H9 (cell line): ENCODE data around the gene MOSMO. TPM values are rescaled to one million over a fixed set of nuclear protein-coding genes. Genes with fewer than 3 reads are reported as not detected.

Experiments used
- DNase-seq: peaks from one replicate; pipeline ENCODE4 v3.0.0-alpha.2; 2017
- H2AFZ ChIP-seq: one replicate; pipeline ENCODE4 v1.6.1; 2013; ENCODE audit warnings: mild to moderate bottlenecking, low read length, control low read depth, moderate library complexity
- H2AK5ac ChIP-seq: 2 replicates; pipeline ENCODE4 v1.6.1; 2013; ENCODE audit warnings: low read length, control low read depth, mixed read lengths; ENCODE audit not compliant: insufficient read length
- H2BK120ac ChIP-seq: one replicate; pipeline ENCODE4 v1.6.1; 2013; ENCODE audit warnings: low read depth, mild to moderate bottlenecking, low read length, control low read depth, inconsistent platforms; ENCODE audit not compliant: poor library complexity, severe bottlenecking
- H2BK12ac ChIP-seq: 2 replicates; pipeline ENCODE4 v1.6.1; 2013; ENCODE audit warnings: low read length, control low read depth, mixed read lengths, low read depth; ENCODE audit not compliant: insufficient read length
- H2BK15ac ChIP-seq: 2 replicates; pipeline ENCODE4 v1.6.1; 2013; ENCODE audit warnings: low read depth, low read length, control low read depth
- H2BK20ac ChIP-seq: one replicate; pipeline ENCODE4 v1.6.1; 2013; ENCODE audit warnings: low read depth, mild to moderate bottlenecking, low read length, control low read depth, inconsistent platforms; ENCODE audit not compliant: poor library complexity, severe bottlenecking
- H2BK5ac ChIP-seq: 2 replicates; pipeline ENCODE4 v1.6.1; 2013; ENCODE audit warnings: low read length, control low read depth, mixed read lengths; ENCODE audit not compliant: insufficient read length
- H3K14ac ChIP-seq: 2 replicates; pipeline ENCODE4 v1.6.1; 2013; ENCODE audit warnings: low read length, control low read depth; ENCODE audit not compliant: insufficient read depth
- H3K18ac ChIP-seq: 2 replicates; pipeline ENCODE4 v1.6.1; 2013; ENCODE audit warnings: low read depth, mild to moderate bottlenecking, mixed read lengths, low read length, control low read depth; ENCODE audit not compliant: insufficient read length
- H3K23ac ChIP-seq: 2 replicates; pipeline ENCODE4 v1.6.1; 2013; ENCODE audit warnings: low read length, control low read depth, mixed read lengths, low read depth; ENCODE audit not compliant: insufficient read length
- H3K23me2 ChIP-seq: 2 replicates; pipeline ENCODE4 v1.6.1; 2013; ENCODE audit warnings: low read depth, mild to moderate bottlenecking, mixed read lengths, low read length, control low read depth; ENCODE audit not compliant: insufficient read length, poor library complexity, severe bottlenecking
- H3K27ac ChIP-seq: 2 replicates; pipeline ENCODE4 v1.5.1; 2013; ENCODE audit warnings: low read length, control low read depth, mixed read lengths, low read depth; ENCODE audit not compliant: insufficient read length
- H3K27me3 ChIP-seq: 2 replicates; pipeline ENCODE4 v1.6.1; 2013; ENCODE audit warnings: low read length, control low read depth, inconsistent platforms; ENCODE audit not compliant: insufficient read depth
- H3K4ac ChIP-seq: 2 replicates; pipeline ENCODE4 v1.6.1; 2013; ENCODE audit warnings: low read depth, mild to moderate bottlenecking, control low read depth, inconsistent platforms, low read length, moderate library complexity
- H3K4me1 ChIP-seq: 2 replicates; pipeline ENCODE4 v1.6.1; 2013; ENCODE audit warnings: low read length, control low read depth, inconsistent platforms; ENCODE audit not compliant: insufficient read depth
- H3K4me2 ChIP-seq: 2 replicates; pipeline ENCODE4 v1.6.1; 2013; ENCODE audit warnings: low read length, control low read depth, mixed read lengths; ENCODE audit not compliant: insufficient read length, insufficient read depth
- H3K56ac ChIP-seq: 2 replicates; pipeline ENCODE4 v1.6.1; 2013; ENCODE audit warnings: low read depth, mild to moderate bottlenecking, mixed read lengths, low read length, control low read depth; ENCODE audit not compliant: insufficient read length
- H3K79me1 ChIP-seq: 2 replicates; pipeline ENCODE4 v1.6.1; 2013; ENCODE audit warnings: low read depth, mild to moderate bottlenecking, moderate library complexity, low read length, control low read depth, inconsistent platforms; ENCODE audit not compliant: insufficient read depth, poor library complexity, severe bottlenecking
- H3K79me2 ChIP-seq: 2 replicates; pipeline ENCODE4 v1.6.1; 2013; ENCODE audit warnings: low read length, control low read depth, inconsistent platforms; ENCODE audit not compliant: insufficient read depth
- H3K9ac ChIP-seq: 2 replicates; pipeline ENCODE4 v1.6.1; 2013; ENCODE audit warnings: low read length, control low read depth, mixed read lengths; ENCODE audit not compliant: insufficient read length; ENCODE audit errors: extremely low read depth
- H3K9me3 ChIP-seq: one replicate; pipeline ENCODE4 v1.6.1; 2013; ENCODE audit warnings: low read depth, low read length, inconsistent platforms; ENCODE audit not compliant: control insufficient read depth
- H3T11ph ChIP-seq: one replicate; pipeline ENCODE4 v1.6.1; 2013; ENCODE audit warnings: mild to moderate bottlenecking, low read length, control low read depth, inconsistent platforms
- H4K20me1 ChIP-seq: one replicate; pipeline ENCODE4 v1.6.1; 2013; ENCODE audit not compliant: control insufficient read depth, insufficient read length, insufficient read depth
- H4K5ac ChIP-seq: 2 replicates; pipeline ENCODE4 v1.6.1; 2013; ENCODE audit warnings: low read depth, mild to moderate bottlenecking, mixed read lengths, low read length, control low read depth; ENCODE audit not compliant: insufficient read length
- H4K8ac ChIP-seq: replicated peaks from 2 replicates; pipeline ENCODE4 v1.6.1; 2013; ENCODE audit warnings: low read length, control low read depth, mixed read lengths, low read depth; ENCODE audit not compliant: insufficient read length
- H4K91ac ChIP-seq: 2 replicates; pipeline ENCODE4 v1.6.1; 2013; ENCODE audit warnings: low read depth, mild to moderate bottlenecking, moderate library complexity, mixed read lengths, low read length, control low read depth; ENCODE audit not compliant: insufficient read length
- H3K27ac Mint-ChIP-seq, 3 experiments: 2 replicates in 2 of 3; 3 replicates in 1 of 3; pipeline ENCODE4 v1.8.0; 2020 to 2021; ENCODE audit warnings: mixed read lengths in 3 of 3, mild to moderate bottlenecking in 1 of 3, moderate library complexity in 1 of 3
- H3K27me3 Mint-ChIP-seq: 2 replicates; pipeline ENCODE4 v1.8.0; 2021; ENCODE audit warnings: low read depth, mild to moderate bottlenecking, moderate library complexity, mixed read lengths
- H3K36me3 Mint-ChIP-seq, 3 experiments: 2 replicates in 2 of 3; 3 replicates in 1 of 3; pipeline ENCODE4 v1.8.0; 2020 to 2021; ENCODE audit warnings: low read depth in 3 of 3, mixed read lengths in 3 of 3; ENCODE audit not compliant: insufficient read depth in 1 of 3
- H3K4me1 Mint-ChIP-seq, 2 experiments: 2 replicates each; pipeline ENCODE4 v1.8.0; 2020; ENCODE audit warnings: mixed read lengths in 2 of 2
- H3K4me3 Mint-ChIP-seq, 2 experiments: 2 replicates in 1 of 2; 3 replicates in 1 of 2; pipeline ENCODE4 v1.8.0; 2020 to 2021; ENCODE audit warnings: mild to moderate bottlenecking in 2 of 2, mixed read lengths in 2 of 2, moderate library complexity in 1 of 2
- H3K9me3 Mint-ChIP-seq, 2 experiments: 2 replicates in 1 of 2; 3 replicates in 1 of 2; pipeline ENCODE4 v1.8.0; 2020; ENCODE audit warnings: mild to moderate bottlenecking in 2 of 2, mixed read lengths in 2 of 2, moderate library complexity in 1 of 2
- WGBS: extraction: QIAGEN DNeasy Blood & Tissue Kit; methylation state at CpG from one replicate; pipeline ENCODE4 v1.1.7; 2013; ENCODE audit warnings: missing lambda C conversion rate, low lambda C conversion rate, mixed read lengths; ENCODE audit not compliant: insufficient read length; ENCODE audit errors: extremely low coverage; 5-methylcytosine and 5-hydroxymethylcytosine counted together
- total RNA-seq: library from RNA; stranded (reverse); gene quantifications from 2 replicates; pipeline ENCODE4 v1.2.1, GENCODE V29; 2021
- TF ChIP-seq, protein P1 (sequence below): fragments of 200-600 bp; sonication (generic); conservative IDR thresholded peaks from 3 replicates; pipeline ENCODE4 v1.8.0; 2021; ENCODE audit warnings: antibody characterized with exemption, mild to moderate bottlenecking

Gene MOSMO
- total RNA-seq, 1 experiment from 2014 or later, result 13.5 TPM

DNA sequence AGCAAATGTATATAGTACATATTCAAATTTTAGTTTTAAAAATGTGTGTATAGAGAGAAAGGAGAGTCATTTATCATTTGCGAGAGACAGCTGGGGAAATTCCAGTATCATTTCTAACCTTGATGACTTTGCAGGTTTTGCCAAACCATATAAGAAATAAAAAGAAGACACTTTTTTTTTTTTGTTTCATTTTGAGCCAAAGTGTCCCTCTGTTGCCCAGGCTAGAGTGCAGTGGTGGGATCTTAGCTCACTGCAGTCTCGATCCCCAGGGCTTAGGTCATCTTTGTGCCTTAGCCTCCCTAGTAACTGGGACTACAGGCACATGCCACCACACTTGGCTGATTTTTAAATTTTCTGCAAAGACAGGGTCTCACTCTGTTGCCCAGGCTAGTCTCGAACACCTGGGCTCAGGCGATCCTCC, 46.0 kb downstream of the MOSMO start:
- Histone ChIP-seq H2BK20ac (no peak overlapping the region), H3K23me2 (no peaks in the 10 kb centered on the region), H4K5ac (no peak overlapping the region), H3K27ac (no peak overlapping the region), H3K9me3 (no peaks in the 10 kb centered on the region), H3K4me2 (no peak overlapping the region), H4K20me1 (no peaks in the 10 kb centered on the region), H3K9ac (no peak overlapping the region), H2BK12ac (no peak overlapping the region), H3K27me3 (no peaks in the 10 kb centered on the region), H3K14ac (no peak overlapping the region), H3T11ph (no peak overlapping the region), H2AK5ac (no peak overlapping the region), H3K18ac (no peak overlapping the region), H4K8ac (no peak overlapping the region), H3K23ac (no peak overlapping the region), H2BK120ac (no peak overlapping the region), H2BK5ac (no peak overlapping the region), H3K56ac (no peak overlapping the region), H3K4me1 (no peaks in the 10 kb centered on the region), H2AFZ (no peak overlapping the region), H3K4ac (no peak overlapping the region), H2BK15ac (no peak overlapping the region), H3K79me2 (no peaks in the 10 kb centered on the region), H4K91ac (no peak overlapping the region), H3K79me1 (peaks cover 3% of the 10 kb centered on the region)
- Mint-ChIP-seq H3K27ac (no peak overlapping the region), H3K9me3 (no peaks in the 10 kb centered on the region), H3K4me3 (no peak overlapping the region), H3K36me3 (no peaks in the 10 kb centered on the region; a peak in 1 of 7 replicates), H3K4me1 (no peaks in the 10 kb centered on the region), H3K27me3 (no peaks in the 10 kb centered on the region)
- no CpG with 5 or more reads among the region's 4 CpGs for WGBS
- no peak for DNase-seq
- TF ChIP-seq, protein P1, sequence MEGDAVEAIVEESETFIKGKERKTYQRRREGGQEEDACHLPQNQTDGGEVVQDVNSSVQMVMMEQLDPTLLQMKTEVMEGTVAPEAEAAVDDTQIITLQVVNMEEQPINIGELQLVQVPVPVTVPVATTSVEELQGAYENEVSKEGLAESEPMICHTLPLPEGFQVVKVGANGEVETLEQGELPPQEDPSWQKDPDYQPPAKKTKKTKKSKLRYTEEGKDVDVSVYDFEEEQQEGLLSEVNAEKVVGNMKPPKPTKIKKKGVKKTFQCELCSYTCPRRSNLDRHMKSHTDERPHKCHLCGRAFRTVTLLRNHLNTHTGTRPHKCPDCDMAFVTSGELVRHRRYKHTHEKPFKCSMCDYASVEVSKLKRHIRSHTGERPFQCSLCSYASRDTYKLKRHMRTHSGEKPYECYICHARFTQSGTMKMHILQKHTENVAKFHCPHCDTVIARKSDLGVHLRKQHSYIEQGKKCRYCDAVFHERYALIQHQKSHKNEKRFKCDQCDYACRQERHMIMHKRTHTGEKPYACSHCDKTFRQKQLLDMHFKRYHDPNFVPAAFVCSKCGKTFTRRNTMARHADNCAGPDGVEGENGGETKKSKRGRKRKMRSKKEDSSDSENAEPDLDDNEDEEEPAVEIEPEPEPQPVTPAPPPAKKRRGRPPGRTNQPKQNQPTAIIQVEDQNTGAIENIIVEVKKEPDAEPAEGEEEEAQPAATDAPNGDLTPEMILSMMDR, result no peak
